ENCODE measurements around the gene MYPN. TPM values are rescaled to one million over a fixed set of nuclear protein-coding genes. Genes with fewer than 3 reads are reported as not detected.
A peak's percentile ranks its signal among the peaks of the same experiment; 100 is the strongest.

Gene MYPN
- total RNA-seq, 1 donor, result 1.8 TPM

DNA sequence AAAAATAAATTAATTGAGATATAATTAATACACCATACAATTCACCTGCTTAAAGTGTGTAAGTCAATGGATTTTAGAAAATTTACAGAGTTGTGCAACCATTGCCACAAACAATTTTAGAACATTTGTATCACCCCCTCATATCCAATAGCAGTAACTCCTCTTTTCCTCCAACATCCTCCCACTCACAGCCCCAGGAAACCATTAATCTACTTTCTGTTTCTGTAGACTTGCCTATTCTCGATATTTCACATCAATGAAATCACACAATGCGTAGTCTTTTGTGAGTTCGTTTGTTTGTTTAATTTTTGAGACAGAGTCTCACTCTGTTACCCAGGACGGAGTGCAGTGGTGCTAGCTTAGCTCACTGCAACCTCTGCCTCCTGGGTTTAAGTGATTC is 20.5 kb upstream of the MYPN start:
- peak; percentile 32 for DNase-seq (ENCODE audit: insufficient read length, low spot score, missing footprints)
- Histone ChIP-seq H2AFZ (ENCODE audit: low read length) (no peak overlapping the region), H4K20me1 (ENCODE audit: insufficient read depth, low read length) (no peaks in the 10 kb centered on the region), H3K4me1 (ENCODE audit: insufficient read depth, low read length) (peaks cover 62% of the 10 kb centered on the region), H3K4me2 (ENCODE audit: insufficient read depth, low read length) (peak overlapping the region; percentile 63), H3K79me2 (ENCODE audit: insufficient read depth, low read length) (peaks cover 27% of the 10 kb centered on the region), H3K4me3 (ENCODE audit: insufficient read depth, low read length) (peak overlapping the region; percentile 17), H3K36me3 (ENCODE audit: insufficient read depth, low read length) (no peaks in the 10 kb centered on the region), H3K27me3 (ENCODE audit: insufficient read depth, low read length) (no peaks in the 10 kb centered on the region), H3K9me3 (ENCODE audit: low read depth, low read length) (no peaks in the 10 kb centered on the region), H3K27ac (ENCODE audit: low read depth, low read length) (peak overlapping the region; percentile 85)
- TF ChIP-seq, protein P1, sequence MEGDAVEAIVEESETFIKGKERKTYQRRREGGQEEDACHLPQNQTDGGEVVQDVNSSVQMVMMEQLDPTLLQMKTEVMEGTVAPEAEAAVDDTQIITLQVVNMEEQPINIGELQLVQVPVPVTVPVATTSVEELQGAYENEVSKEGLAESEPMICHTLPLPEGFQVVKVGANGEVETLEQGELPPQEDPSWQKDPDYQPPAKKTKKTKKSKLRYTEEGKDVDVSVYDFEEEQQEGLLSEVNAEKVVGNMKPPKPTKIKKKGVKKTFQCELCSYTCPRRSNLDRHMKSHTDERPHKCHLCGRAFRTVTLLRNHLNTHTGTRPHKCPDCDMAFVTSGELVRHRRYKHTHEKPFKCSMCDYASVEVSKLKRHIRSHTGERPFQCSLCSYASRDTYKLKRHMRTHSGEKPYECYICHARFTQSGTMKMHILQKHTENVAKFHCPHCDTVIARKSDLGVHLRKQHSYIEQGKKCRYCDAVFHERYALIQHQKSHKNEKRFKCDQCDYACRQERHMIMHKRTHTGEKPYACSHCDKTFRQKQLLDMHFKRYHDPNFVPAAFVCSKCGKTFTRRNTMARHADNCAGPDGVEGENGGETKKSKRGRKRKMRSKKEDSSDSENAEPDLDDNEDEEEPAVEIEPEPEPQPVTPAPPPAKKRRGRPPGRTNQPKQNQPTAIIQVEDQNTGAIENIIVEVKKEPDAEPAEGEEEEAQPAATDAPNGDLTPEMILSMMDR (IDR thresholded peaks at IDR 0.05; ENCODE audit: extremely low read depth, low read depth, low read length), result no peak

DNA sequence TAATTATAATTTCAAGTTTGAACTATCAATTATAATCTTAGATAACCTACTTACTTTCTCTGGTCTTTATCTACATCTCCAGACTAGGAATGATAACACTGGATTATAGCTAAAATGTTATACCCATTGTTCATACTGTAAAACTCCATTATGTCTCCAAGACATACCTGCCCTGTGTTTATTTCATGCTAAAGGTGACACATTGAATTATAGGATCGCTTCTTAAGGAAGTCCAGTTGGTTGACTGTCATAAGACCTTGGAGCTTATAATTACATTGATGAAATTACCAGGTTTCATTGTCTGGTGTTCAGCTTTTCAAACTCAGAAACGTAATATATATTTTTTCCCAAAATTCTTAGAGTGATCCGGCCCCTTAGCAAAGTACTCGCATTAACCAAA is 18.7 kb upstream of the MYPN start:
- H3K4me1 ChIP-seq (ENCODE audit: insufficient read depth, low read length), result peaks cover 69% of the 10 kb centered on the region
- no peaks in the 10 kb centered on the region for H3K27me3 ChIP-seq (ENCODE audit: insufficient read depth, low read length)
- no peak overlapping the region for H2AFZ ChIP-seq (ENCODE audit: low read length)
- H3K36me3 ChIP-seq (ENCODE audit: insufficient read depth, low read length), result peaks cover 5% of the 10 kb centered on the region
- TF ChIP-seq, protein P1 (IDR thresholded peaks at IDR 0.05; ENCODE audit: extremely low read depth, low read depth, low read length), result no peak
- H3K4me2 ChIP-seq (ENCODE audit: insufficient read depth, low read length), result no peak overlapping the region
- H3K9me3 ChIP-seq (ENCODE audit: low read depth, low read length), result no peaks in the 10 kb centered on the region
- H4K20me1 ChIP-seq (ENCODE audit: insufficient read depth, low read length), result no peaks in the 10 kb centered on the region
- H3K79me2 ChIP-seq (ENCODE audit: insufficient read depth, low read length), result peaks cover 23% of the 10 kb centered on the region
- H3K4me3 ChIP-seq (ENCODE audit: insufficient read depth, low read length), result no peak overlapping the region
- DNase-seq (ENCODE audit: insufficient read length, low spot score, missing footprints), result no peak
- peak overlapping the region; percentile 96 for H3K27ac ChIP-seq (ENCODE audit: low read depth, low read length)

DNA sequence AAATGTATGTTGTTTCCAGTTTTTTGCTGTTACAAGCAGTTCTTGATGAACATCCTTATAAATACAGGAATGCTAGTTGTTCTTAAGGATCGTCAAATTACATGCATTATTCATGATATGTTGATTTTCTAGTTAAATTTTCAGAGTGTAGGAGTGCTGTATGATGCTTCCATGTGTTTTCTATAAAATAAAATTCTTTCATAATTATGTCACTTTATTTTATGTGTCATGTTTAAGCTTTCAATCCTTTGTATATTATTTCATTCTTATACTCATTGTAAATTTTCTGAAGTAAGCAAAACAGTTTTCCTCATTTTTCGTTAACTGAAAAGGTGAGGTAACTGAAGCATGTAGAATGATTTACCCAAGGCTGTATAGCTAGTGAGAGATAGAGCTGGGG is 16.8 kb upstream of the MYPN start:
- Histone ChIP-seq H3K4me3 (ENCODE audit: insufficient read depth, low read length) (no peak overlapping the region), H3K4me2 (ENCODE audit: insufficient read depth, low read length) (no peak overlapping the region), H3K79me2 (ENCODE audit: insufficient read depth, low read length) (peaks cover 25% of the 10 kb centered on the region), H3K4me1 (ENCODE audit: insufficient read depth, low read length) (peaks cover 69% of the 10 kb centered on the region), H3K27ac (ENCODE audit: low read depth, low read length) (peak overlapping the region; percentile 96), H3K36me3 (ENCODE audit: insufficient read depth, low read length) (peaks cover 5% of the 10 kb centered on the region), H2AFZ (ENCODE audit: low read length) (no peak overlapping the region), H4K20me1 (ENCODE audit: insufficient read depth, low read length) (no peaks in the 10 kb centered on the region), H3K9me3 (ENCODE audit: low read depth, low read length) (no peaks in the 10 kb centered on the region), H3K27me3 (ENCODE audit: insufficient read depth, low read length) (no peaks in the 10 kb centered on the region)
- TF ChIP-seq, protein P1 (IDR thresholded peaks at IDR 0.05; ENCODE audit: extremely low read depth, low read depth, low read length), result no peak
- DNase-seq (ENCODE audit: insufficient read length, low spot score, missing footprints), result no peak

DNA sequence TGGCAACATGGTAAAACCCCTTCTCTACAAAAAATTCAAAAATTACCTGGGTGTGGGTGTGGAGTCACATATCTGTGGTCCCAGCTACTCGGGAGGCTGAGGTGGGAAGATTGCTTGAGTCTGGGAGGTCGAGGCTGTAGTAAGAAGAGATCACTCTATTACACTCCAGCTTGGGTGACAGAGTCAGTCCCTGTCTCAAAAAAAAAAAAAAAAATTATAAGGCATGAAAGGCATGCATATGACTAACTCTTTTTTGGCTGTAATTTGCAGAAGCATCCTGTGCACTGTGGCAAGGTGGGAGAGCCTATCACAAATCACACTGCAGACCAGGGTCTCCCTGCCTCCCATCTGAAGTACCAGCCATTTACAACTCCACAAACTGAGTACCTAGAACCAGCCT is 14.1 kb upstream of the MYPN start:
- TF ChIP-seq, protein P1 (IDR thresholded peaks at IDR 0.05; ENCODE audit: extremely low read depth, low read depth, low read length), result no peak

More for the DNA sequence above, 14.1 kb upstream of the MYPN start:
- H3K36me3 ChIP-seq (ENCODE audit: insufficient read depth, low read length), result peaks cover 5% of the 10 kb centered on the region
- no peaks in the 10 kb centered on the region for H3K9me3 ChIP-seq (ENCODE audit: low read depth, low read length)
- H2AFZ ChIP-seq (ENCODE audit: low read length), result no peak overlapping the region
- no peaks in the 10 kb centered on the region for H4K20me1 ChIP-seq (ENCODE audit: insufficient read depth, low read length)
- peaks cover 17% of the 10 kb centered on the region for H3K79me2 ChIP-seq (ENCODE audit: insufficient read depth, low read length)
- DNase-seq (ENCODE audit: insufficient read length, low spot score, missing footprints), result no peak
- H3K27ac ChIP-seq (ENCODE audit: low read depth, low read length), result peak overlapping the region; percentile 96
- H3K4me3 ChIP-seq (ENCODE audit: insufficient read depth, low read length), result no peak overlapping the region
- H3K4me1 ChIP-seq (ENCODE audit: insufficient read depth, low read length), result peaks cover 70% of the 10 kb centered on the region
- H3K4me2 ChIP-seq (ENCODE audit: insufficient read depth, low read length), result peak overlapping the region; percentile 62
- no peaks in the 10 kb centered on the region for H3K27me3 ChIP-seq (ENCODE audit: insufficient read depth, low read length)
